ENCODE measurements around the gene PLCG1.

Gene PLCG1

GRCh38 chr20:41204304-41205265, 67.2 kb downstream of the PLCG1 start:
- no peak overlapping the region for H3K4me3 ChIP-seq (ENCODE audit: low read length in 2 of 2)
- no peaks in the 10 kb centered on the region for H3K9me3 ChIP-seq (ENCODE audit: control insufficient read depth in 2 of 2, low read length in 2 of 2)
- peaks cover 4 to 9% of the 10 kb centered on the region in 2 donors for H3K36me3 ChIP-seq (ENCODE audit: control insufficient read depth in 2 of 2, insufficient read depth in 2 of 2, low read length in 2 of 2)
- no peak overlapping the region for H3K27ac ChIP-seq (ENCODE audit: low read depth in 2 of 2, low read length in 2 of 2)
- H3K4me1 ChIP-seq (ENCODE audit: control insufficient read depth in 2 of 2, insufficient read depth in 2 of 2, low read length in 2 of 2): no peaks in the 10 kb centered on the region
- H3K27me3 ChIP-seq (ENCODE audit: control insufficient read depth in 2 of 2, insufficient read depth in 2 of 2, low read length in 2 of 2): no peaks in the 10 kb centered on the region
- no peak overlapping the region for H3K9ac ChIP-seq (ENCODE audit: low read depth in 1 of 2, low read length in 2 of 2)

- Histone ChIP-seq H3K4me3 (ENCODE audit: low read length in 2 of 2) (no peak overlapping the region), H3K27me3 (ENCODE audit: control insufficient read depth in 2 of 2, insufficient read depth in 2 of 2, low read length in 2 of 2) (no peaks in the 10 kb centered on the region), H3K36me3 (ENCODE audit: control insufficient read depth in 2 of 2, insufficient read depth in 2 of 2, low read length in 2 of 2) (peaks cover 4 to 9% of the 10 kb centered on the region in 2 donors), H3K4me1 (ENCODE audit: control insufficient read depth in 2 of 2, insufficient read depth in 2 of 2, low read length in 2 of 2) (no peaks in the 10 kb centered on the region), H3K9me3 (ENCODE audit: control insufficient read depth in 2 of 2, low read length in 2 of 2) (no peaks in the 10 kb centered on the region), H3K27ac (ENCODE audit: low read depth in 2 of 2, low read length in 2 of 2) (no peak overlapping the region), H3K9ac (ENCODE audit: low read depth in 1 of 2, low read length in 2 of 2) (no peak overlapping the region)
Measured at GRCh38 chr20:41205313-41205712, 68.0 kb downstream of the PLCG1 start.

- Histone ChIP-seq H3K4me1 (ENCODE audit: control insufficient read depth in 2 of 2, insufficient read depth in 2 of 2, low read length in 2 of 2) (no peaks in the 10 kb centered on the region), H3K27ac (ENCODE audit: low read depth in 2 of 2, low read length in 2 of 2) (no peak overlapping the region), H3K36me3 (ENCODE audit: control insufficient read depth in 2 of 2, insufficient read depth in 2 of 2, low read length in 2 of 2) (no peaks in the 10 kb centered on the region), H3K9me3 (ENCODE audit: control insufficient read depth in 2 of 2, low read length in 2 of 2) (no peaks in the 10 kb centered on the region), H3K27me3 (ENCODE audit: control insufficient read depth in 2 of 2, insufficient read depth in 2 of 2, low read length in 2 of 2) (no peaks in the 10 kb centered on the region), H3K9ac (ENCODE audit: low read depth in 1 of 2, low read length in 2 of 2) (no peak overlapping the region), H3K4me3 (ENCODE audit: low read length in 2 of 2) (no peak overlapping the region)
Measured at GRCh38 chr20:41213150-41213820, 75.9 kb downstream of the PLCG1 start.

- Histone ChIP-seq H3K9ac (ENCODE audit: low read depth in 1 of 2, low read length in 2 of 2) (no peak overlapping the region), H3K9me3 (ENCODE audit: control insufficient read depth in 2 of 2, low read length in 2 of 2) (no peaks in the 10 kb centered on the region), H3K27ac (ENCODE audit: low read depth in 2 of 2, low read length in 2 of 2) (no peak overlapping the region), H3K4me3 (ENCODE audit: low read length in 2 of 2) (no peak overlapping the region), H3K4me1 (ENCODE audit: control insufficient read depth in 2 of 2, insufficient read depth in 2 of 2, low read length in 2 of 2) (no peaks in the 10 kb centered on the region), H3K27me3 (ENCODE audit: control insufficient read depth in 2 of 2, insufficient read depth in 2 of 2, low read length in 2 of 2) (no peaks in the 10 kb centered on the region), H3K36me3 (ENCODE audit: control insufficient read depth in 2 of 2, insufficient read depth in 2 of 2, low read length in 2 of 2) (no peaks in the 10 kb centered on the region)
Measured at GRCh38 chr20:41214202-41214601, 76.9 kb downstream of the PLCG1 start.

- Histone ChIP-seq H3K27me3 (ENCODE audit: control insufficient read depth in 2 of 2, insufficient read depth in 2 of 2, low read length in 2 of 2) (no peaks in the 10 kb centered on the region), H3K4me3 (ENCODE audit: low read length in 2 of 2) (no peak overlapping the region), H3K9me3 (ENCODE audit: control insufficient read depth in 2 of 2, low read length in 2 of 2) (no peaks in the 10 kb centered on the region), H3K27ac (ENCODE audit: low read depth in 2 of 2, low read length in 2 of 2) (no peak overlapping the region), H3K4me1 (ENCODE audit: control insufficient read depth in 2 of 2, insufficient read depth in 2 of 2, low read length in 2 of 2) (no peaks in the 10 kb centered on the region), H3K36me3 (ENCODE audit: control insufficient read depth in 2 of 2, insufficient read depth in 2 of 2, low read length in 2 of 2) (no peaks in the 10 kb centered on the region), H3K9ac (ENCODE audit: low read depth in 1 of 2, low read length in 2 of 2) (no peak overlapping the region)
Measured at GRCh38 chr20:41214666-41215065, 77.3 kb downstream of the PLCG1 start.

- no peaks in the 10 kb centered on the region for H3K4me1 ChIP-seq (ENCODE audit: control insufficient read depth in 2 of 2, insufficient read depth in 2 of 2, low read length in 2 of 2)
- H3K4me3 ChIP-seq (ENCODE audit: low read length in 2 of 2): no peak overlapping the region
- no peak overlapping the region for H3K9ac ChIP-seq (ENCODE audit: low read depth in 1 of 2, low read length in 2 of 2)
- no peaks in the 10 kb centered on the region for H3K9me3 ChIP-seq (ENCODE audit: control insufficient read depth in 2 of 2, low read length in 2 of 2)
- H3K27me3 ChIP-seq (ENCODE audit: control insufficient read depth in 2 of 2, insufficient read depth in 2 of 2, low read length in 2 of 2): no peaks in the 10 kb centered on the region
- H3K36me3 ChIP-seq (ENCODE audit: control insufficient read depth in 2 of 2, insufficient read depth in 2 of 2, low read length in 2 of 2): no peaks in the 10 kb centered on the region
- no peak overlapping the region for H3K27ac ChIP-seq (ENCODE audit: low read depth in 2 of 2, low read length in 2 of 2)
Measured at GRCh38 chr20:41217422-41217821, 80.1 kb downstream of the PLCG1 start.

- Histone ChIP-seq H3K4me3 (ENCODE audit: low read length in 2 of 2) (no peak overlapping the region), H3K27ac (ENCODE audit: low read depth in 2 of 2, low read length in 2 of 2) (no peak overlapping the region), H3K27me3 (ENCODE audit: control insufficient read depth in 2 of 2, insufficient read depth in 2 of 2, low read length in 2 of 2) (no peaks in the 10 kb centered on the region), H3K4me1 (ENCODE audit: control insufficient read depth in 2 of 2, insufficient read depth in 2 of 2, low read length in 2 of 2) (no peaks in the 10 kb centered on the region), H3K36me3 (ENCODE audit: control insufficient read depth in 2 of 2, insufficient read depth in 2 of 2, low read length in 2 of 2) (no peaks in the 10 kb centered on the region), H3K9ac (ENCODE audit: low read depth in 1 of 2, low read length in 2 of 2) (no peak overlapping the region), H3K9me3 (ENCODE audit: control insufficient read depth in 2 of 2, low read length in 2 of 2) (no peaks in the 10 kb centered on the region)
Measured at GRCh38 chr20:41218466-41218865, 81.1 kb downstream of the PLCG1 start.

- H3K9ac ChIP-seq (ENCODE audit: low read depth in 1 of 2, low read length in 2 of 2): no peak overlapping the region
- H3K27me3 ChIP-seq (ENCODE audit: control insufficient read depth in 2 of 2, insufficient read depth in 2 of 2, low read length in 2 of 2): no peaks in the 10 kb centered on the region
- no peak overlapping the region for H3K4me3 ChIP-seq (ENCODE audit: low read length in 2 of 2)
- H3K9me3 ChIP-seq (ENCODE audit: control insufficient read depth in 2 of 2, low read length in 2 of 2): no peaks in the 10 kb centered on the region
- no peaks in the 10 kb centered on the region for H3K4me1 ChIP-seq (ENCODE audit: control insufficient read depth in 2 of 2, insufficient read depth in 2 of 2, low read length in 2 of 2)
- H3K36me3 ChIP-seq (ENCODE audit: control insufficient read depth in 2 of 2, insufficient read depth in 2 of 2, low read length in 2 of 2): no peaks in the 10 kb centered on the region
- no peak overlapping the region for H3K27ac ChIP-seq (ENCODE audit: low read depth in 2 of 2, low read length in 2 of 2)
Measured at GRCh38 chr20:41219824-41220223, 82.5 kb downstream of the PLCG1 start.

GRCh38 chr20:41221614-41222218, 84.4 kb downstream of the PLCG1 start:
- Histone ChIP-seq H3K36me3 (ENCODE audit: control insufficient read depth in 2 of 2, insufficient read depth in 2 of 2, low read length in 2 of 2) (no peaks in the 10 kb centered on the region), H3K9me3 (ENCODE audit: control insufficient read depth in 2 of 2, low read length in 2 of 2) (no peaks in the 10 kb centered on the region), H3K27me3 (ENCODE audit: control insufficient read depth in 2 of 2, insufficient read depth in 2 of 2, low read length in 2 of 2) (no peaks in the 10 kb centered on the region), H3K9ac (ENCODE audit: low read depth in 1 of 2, low read length in 2 of 2) (no peak overlapping the region), H3K4me1 (ENCODE audit: control insufficient read depth in 2 of 2, insufficient read depth in 2 of 2, low read length in 2 of 2) (no peaks in the 10 kb centered on the region), H3K4me3 (ENCODE audit: low read length in 2 of 2) (no peak overlapping the region), H3K27ac (ENCODE audit: low read depth in 2 of 2, low read length in 2 of 2) (peak overlapping the region in 1 of 2 donors; percentile 44)

- Histone ChIP-seq H3K9me3 (ENCODE audit: control insufficient read depth in 2 of 2, low read length in 2 of 2) (no peaks in the 10 kb centered on the region), H3K4me1 (ENCODE audit: control insufficient read depth in 2 of 2, insufficient read depth in 2 of 2, low read length in 2 of 2) (no peaks in the 10 kb centered on the region), H3K4me3 (ENCODE audit: low read length in 2 of 2) (no peak overlapping the region), H3K27ac (ENCODE audit: low read depth in 2 of 2, low read length in 2 of 2) (peak overlapping the region in 1 of 2 donors; percentile 44), H3K9ac (ENCODE audit: low read depth in 1 of 2, low read length in 2 of 2) (no peak overlapping the region), H3K27me3 (ENCODE audit: control insufficient read depth in 2 of 2, insufficient read depth in 2 of 2, low read length in 2 of 2) (no peaks in the 10 kb centered on the region), H3K36me3 (ENCODE audit: control insufficient read depth in 2 of 2, insufficient read depth in 2 of 2, low read length in 2 of 2) (no peaks in the 10 kb centered on the region)
Measured at GRCh38 chr20:41222296-41222695, 85.0 kb downstream of the PLCG1 start.
